HCT116 (cell line): ENCODE measurements around the gene GRM8. TPM values are rescaled to one million over a fixed set of nuclear protein-coding genes. Genes with fewer than 3 reads are reported as not detected.

Source experiments
- ATAC-seq: fragments of 200-7000 bp; cut with Tn5 transposase; 2 replicates; pipeline ENCODE4 v1.9.1; 2020; ENCODE audit warnings: mild to moderate bottlenecking, moderate library complexity
- BruUV-seq: library from RNA; stranded (reverse); fragments of 400-500 nt; replicated peaks from 2 replicates; lab custom pipeline; 2021; lab: Mats Ljungman, UMichigan
- CTCF ChIA-PET: fragments of 300-600 bp; sonication (Branson Sonifier 250); formaldehyde crosslinking; loops from one replicate; lab custom pipeline; 2021; ENCODE audit warnings: antibody characterized with exemption; lab: Charles Lee
- POLR2A ChIA-PET: fragments of 300-600, 350-600 bp; sonication (Branson Sonifier 250); formaldehyde crosslinking; loops from one replicate; lab custom pipeline; 2021; ENCODE audit warnings: antibody characterized with exemption; lab: Charles Lee
- RAD21 ChIA-PET, 2 experiments: fragments of 300-600 bp; sonication (Branson Sonifier 250); formaldehyde crosslinking; loops; one replicate each; lab custom pipeline; 2023; ENCODE audit warnings: low total read pairs in 2 of 2; ENCODE audit not compliant: uncharacterized antibody in 2 of 2, unreplicated experiment in 2 of 2, low non-redundant PET in 1 of 2; lab: Charles Lee
- DNase-seq: peaks from one replicate; pipeline ENCODE4 v3.0.0-alpha.2; 2010; ENCODE audit warnings: low read depth, low spot score
- H2AFZ ChIP-seq: fragments of 200-600 bp; shearing (Covaris generic), sonication (generic); 2 replicates; pipeline ENCODE4 v1.6.1; 2017; ENCODE audit warnings: low read depth, mixed run types, mixed read lengths, antibody characterized with exemption, low read length; ENCODE audit not compliant: poor library complexity, severe bottlenecking
- H3K27ac ChIP-seq: 2 replicates; pipeline ENCODE4 v1.5.1; 2012; ENCODE audit warnings: low read depth, low read length
- H3K27me3 ChIP-seq: fragments of 200-600 bp; sonication (generic); 2 replicates; pipeline ENCODE4 v1.6.1; 2016; ENCODE audit warnings: mixed run types, low read length, mixed read lengths; ENCODE audit not compliant: insufficient read depth
- H3K36me3 ChIP-seq, 2 experiments: fragments of 200-500 bp in 1 of 2; fragments of 200-600 bp in 1 of 2; sonication (Bioruptor generic) in 1 of 2; sonication (generic) in 1 of 2; 2 replicates each; pipeline versions ENCODE4 v1.5.1 to v1.6.1; 2014 to 2016; ENCODE audit warnings: low read length in 2 of 2, inconsistent platforms in 1 of 2, mixed read lengths in 1 of 2, mixed run types in 1 of 2; ENCODE audit not compliant: insufficient read depth in 2 of 2, control insufficient read depth in 1 of 2
- H3K4me1 ChIP-seq, 2 experiments: fragments of 200-600 bp in 1 of 2; sonication (generic) in 1 of 2; 2 replicates each; pipeline versions ENCODE4 v1.5.1 to v1.6.1; 2012 to 2017; ENCODE audit warnings: low read length in 2 of 2, inconsistent platforms in 1 of 2, mild to moderate bottlenecking in 1 of 2, mixed read lengths in 1 of 2, mixed run types in 1 of 2, moderate library complexity in 1 of 2; ENCODE audit not compliant: insufficient read depth in 2 of 2, control insufficient read depth in 1 of 2
- H3K4me2 ChIP-seq: fragments of 200-600 bp; sonication (generic); 2 replicates; pipeline ENCODE4 v1.6.1; 2017; ENCODE audit warnings: mixed run types, low read length, mixed read lengths
- H3K4me3 ChIP-seq, 2 experiments: fragments of 200-600 bp in 1 of 2; sonication (generic) in 1 of 2; replicated peaks in 1 of 2; 2 replicates each; pipeline ENCODE4 v1.5.1; 2011 to 2016; ENCODE audit warnings: low read length in 2 of 2, control low read depth in 1 of 2, low read depth in 1 of 2, mild to moderate bottlenecking in 1 of 2, mixed read lengths in 1 of 2, mixed run types in 1 of 2
- H3K79me2 ChIP-seq: fragments of 200-600 bp; sonication (generic); 2 replicates; pipeline ENCODE4 v1.6.1; 2017; ENCODE audit warnings: mild to moderate bottlenecking, mixed run types, low read length, moderate library complexity, mixed read lengths; ENCODE audit not compliant: insufficient read depth
- H3K9ac ChIP-seq: fragments of 200-600 bp; sonication (generic); 2 replicates; pipeline ENCODE4 v1.6.1; 2016; ENCODE audit warnings: low read length, mixed read lengths
- H3K9me2 ChIP-seq: fragments of 200-600 bp; sonication (generic), shearing (Covaris generic); 2 replicates; pipeline ENCODE4 v1.6.1; 2017; ENCODE audit warnings: mixed run types, mild to moderate bottlenecking, moderate library complexity; ENCODE audit not compliant: insufficient read depth
- H3K9me3 ChIP-seq, 2 experiments: fragments of 200-500 bp in 1 of 2; fragments of 200-600 bp in 1 of 2; sonication (Bioruptor generic) in 1 of 2; sonication (generic) in 1 of 2; 2 replicates each; pipeline ENCODE4 v1.6.1; 2014 to 2017; ENCODE audit warnings: low read length in 2 of 2, mixed read lengths in 2 of 2, inconsistent platforms in 1 of 2, low read depth in 1 of 2, mild to moderate bottlenecking in 1 of 2, mixed run types in 1 of 2, moderate library complexity in 1 of 2; ENCODE audit not compliant: control insufficient read depth in 1 of 2, insufficient read depth in 1 of 2
- H4K20me1 ChIP-seq: fragments of 200-600 bp; sonication (generic), shearing (Covaris generic); 2 replicates; pipeline ENCODE4 v1.6.1; 2017; ENCODE audit warnings: mixed run types, mild to moderate bottlenecking, moderate library complexity; ENCODE audit not compliant: insufficient read depth
- CBX3 ChIP-seq: IDR thresholded peaks from 2 replicates; pipeline ENCODE4 v1.6.1; 2012; ENCODE audit warnings: low read depth
- CEBPB ChIP-seq: IDR thresholded peaks from 2 replicates; pipeline ENCODE4 v1.6.1; 2012; ENCODE audit warnings: low read depth
- ELF1 ChIP-seq: IDR thresholded peaks from 2 replicates; pipeline ENCODE4 v1.6.1; 2012; ENCODE audit warnings: low read depth, borderline replicate concordance
- EZH2 ChIP-seq: fragments of 200-600 bp; sonication (generic); IDR thresholded peaks from 2 replicates; pipeline ENCODE4 v1.6.1; 2017; ENCODE audit warnings: antibody characterized with exemption, mixed run types
- EZH2phosphoT487 ChIP-seq: fragments of 200-600 bp; IDR thresholded peaks from 2 replicates; pipeline ENCODE4 v1.6.1; 2018; ENCODE audit warnings: antibody characterized with exemption, borderline replicate concordance
- POLR2AphosphoS5 ChIP-seq: IDR thresholded peaks from 2 replicates; pipeline ENCODE4 v1.6.1; 2011; ENCODE audit warnings: mild to moderate bottlenecking, low read depth, low read length, moderate library complexity
- RAD21 ChIP-seq: IDR thresholded peaks from 2 replicates; pipeline ENCODE4 v1.6.1; 2012; ENCODE audit warnings: low read depth, mild to moderate bottlenecking
- SIN3A ChIP-seq: IDR thresholded peaks from 2 replicates; pipeline ENCODE4 v1.6.1; 2012; ENCODE audit warnings: low read depth
- SP1 ChIP-seq: IDR thresholded peaks from 2 replicates; pipeline ENCODE4 v1.6.1; 2012; ENCODE audit warnings: low read depth
- TCF7L2 ChIP-seq: IDR thresholded peaks from 2 replicates; pipeline ENCODE4 v1.7.0; 2011; ENCODE audit warnings: borderline replicate concordance, inconsistent platforms; ENCODE audit not compliant: insufficient read depth, insufficient read length; ENCODE audit errors: extremely low read depth
- ZNF274 ChIP-seq: fragments of 200-500 bp; sonication (Bioruptor generic); IDR thresholded peaks from 2 replicates; pipeline ENCODE4 v1.6.1; 2014; ENCODE audit warnings: mild to moderate bottlenecking, low read depth, low read length, inconsistent platforms
- intact Hi-C: fragments of 100-400 bp; cut with micrococcal nuclease; formaldehyde crosslinking; loops from 2 replicates; pipeline ENCODE4 v1.10.0; 2022
- total RNA-seq: library from RNA; stranded (reverse); gene quantifications from one replicate; pipeline ENCODE4 v1.2.1, GENCODE V29; 2021; ENCODE audit not compliant: unreplicated experiment
- TF ChIP-seq, protein P1 (sequence below): IDR thresholded peaks from 2 replicates; pipeline ENCODE4 v1.6.1; 2012; ENCODE audit warnings: low read depth
- TF ChIP-seq, protein P2 (sequence below): IDR thresholded peaks from 2 replicates; pipeline ENCODE4 v1.6.1; 2012
- TF ChIP-seq, protein P3 (sequence below): IDR thresholded peaks from 2 replicates; pipeline ENCODE4 v1.6.1; 2012
- TF ChIP-seq, protein P4 (sequence below), 3 experiments: fragments of 200-600 bp in 1 of 3; sonication (generic) in 1 of 3; IDR thresholded peaks in 2 of 3; conservative IDR thresholded peaks in 1 of 3; 2 replicates each; pipeline ENCODE4 v1.5.1; 2012 to 2017; ENCODE audit warnings: low read depth in 2 of 3, low read length in 2 of 3, antibody characterized with exemption in 1 of 3, borderline replicate concordance in 1 of 3, control low read depth in 1 of 3, mild to moderate bottlenecking in 1 of 3, mixed read lengths in 1 of 3, mixed run types in 1 of 3, moderate library complexity in 1 of 3; ENCODE audit not compliant: insufficient read depth in 1 of 3

Gene GRM8
- total RNA-seq, 1 experiment from 2014 or later = 0.05 TPM

DNA sequence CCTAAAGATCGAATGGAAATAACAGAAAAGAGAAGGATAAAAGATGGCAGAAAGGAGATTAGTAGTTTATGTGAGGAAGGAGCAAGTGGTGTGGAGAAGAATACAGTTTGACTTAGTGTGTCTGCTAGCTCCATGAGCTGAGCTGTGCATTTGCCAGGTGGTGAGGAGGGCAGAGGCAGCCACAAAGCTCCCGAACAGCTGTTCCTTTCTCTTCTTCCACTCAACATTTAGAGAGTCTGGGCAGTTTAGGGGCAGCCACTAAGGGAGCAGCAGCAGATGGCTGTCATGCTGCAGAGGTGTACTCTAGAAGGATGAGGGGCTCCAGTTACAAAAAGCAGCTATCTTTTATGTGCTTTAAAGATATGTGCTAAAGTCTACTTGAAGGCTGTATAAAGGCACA lies 674.4 kb downstream of the GRM8 start:
- RAD21 ChIA-PET = no interaction called here
- no TSS peak for BruUV-seq
- no peak for TF ChIP-seq ZNF274
- TF ChIP-seq, protein P1, sequence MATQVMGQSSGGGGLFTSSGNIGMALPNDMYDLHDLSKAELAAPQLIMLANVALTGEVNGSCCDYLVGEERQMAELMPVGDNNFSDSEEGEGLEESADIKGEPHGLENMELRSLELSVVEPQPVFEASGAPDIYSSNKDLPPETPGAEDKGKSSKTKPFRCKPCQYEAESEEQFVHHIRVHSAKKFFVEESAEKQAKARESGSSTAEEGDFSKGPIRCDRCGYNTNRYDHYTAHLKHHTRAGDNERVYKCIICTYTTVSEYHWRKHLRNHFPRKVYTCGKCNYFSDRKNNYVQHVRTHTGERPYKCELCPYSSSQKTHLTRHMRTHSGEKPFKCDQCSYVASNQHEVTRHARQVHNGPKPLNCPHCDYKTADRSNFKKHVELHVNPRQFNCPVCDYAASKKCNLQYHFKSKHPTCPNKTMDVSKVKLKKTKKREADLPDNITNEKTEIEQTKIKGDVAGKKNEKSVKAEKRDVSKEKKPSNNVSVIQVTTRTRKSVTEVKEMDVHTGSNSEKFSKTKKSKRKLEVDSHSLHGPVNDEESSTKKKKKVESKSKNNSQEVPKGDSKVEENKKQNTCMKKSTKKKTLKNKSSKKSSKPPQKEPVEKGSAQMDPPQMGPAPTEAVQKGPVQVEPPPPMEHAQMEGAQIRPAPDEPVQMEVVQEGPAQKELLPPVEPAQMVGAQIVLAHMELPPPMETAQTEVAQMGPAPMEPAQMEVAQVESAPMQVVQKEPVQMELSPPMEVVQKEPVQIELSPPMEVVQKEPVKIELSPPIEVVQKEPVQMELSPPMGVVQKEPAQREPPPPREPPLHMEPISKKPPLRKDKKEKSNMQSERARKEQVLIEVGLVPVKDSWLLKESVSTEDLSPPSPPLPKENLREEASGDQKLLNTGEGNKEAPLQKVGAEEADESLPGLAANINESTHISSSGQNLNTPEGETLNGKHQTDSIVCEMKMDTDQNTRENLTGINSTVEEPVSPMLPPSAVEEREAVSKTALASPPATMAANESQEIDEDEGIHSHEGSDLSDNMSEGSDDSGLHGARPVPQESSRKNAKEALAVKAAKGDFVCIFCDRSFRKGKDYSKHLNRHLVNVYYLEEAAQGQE = no peak
- TF ChIP-seq EZH2 = no peak
- no peak for TF ChIP-seq CBX3
- TF ChIP-seq CEBPB = no peak
- TF ChIP-seq, protein P2, sequence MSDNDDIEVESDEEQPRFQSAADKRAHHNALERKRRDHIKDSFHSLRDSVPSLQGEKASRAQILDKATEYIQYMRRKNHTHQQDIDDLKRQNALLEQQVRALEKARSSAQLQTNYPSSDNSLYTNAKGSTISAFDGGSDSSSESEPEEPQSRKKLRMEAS = no peak
- no peak for TF ChIP-seq POLR2AphosphoS5
- TF ChIP-seq, protein P3, sequence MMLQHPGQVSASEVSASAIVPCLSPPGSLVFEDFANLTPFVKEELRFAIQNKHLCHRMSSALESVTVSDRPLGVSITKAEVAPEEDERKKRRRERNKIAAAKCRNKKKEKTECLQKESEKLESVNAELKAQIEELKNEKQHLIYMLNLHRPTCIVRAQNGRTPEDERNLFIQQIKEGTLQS = no peak
- TF ChIP-seq SP1 = no peak
- TF ChIP-seq SIN3A = no peak
- no peak for TF ChIP-seq EZH2phosphoT487
- TF ChIP-seq RAD21 = no peak
- no peak for TF ChIP-seq TCF7L2
- TF ChIP-seq, protein P4, sequence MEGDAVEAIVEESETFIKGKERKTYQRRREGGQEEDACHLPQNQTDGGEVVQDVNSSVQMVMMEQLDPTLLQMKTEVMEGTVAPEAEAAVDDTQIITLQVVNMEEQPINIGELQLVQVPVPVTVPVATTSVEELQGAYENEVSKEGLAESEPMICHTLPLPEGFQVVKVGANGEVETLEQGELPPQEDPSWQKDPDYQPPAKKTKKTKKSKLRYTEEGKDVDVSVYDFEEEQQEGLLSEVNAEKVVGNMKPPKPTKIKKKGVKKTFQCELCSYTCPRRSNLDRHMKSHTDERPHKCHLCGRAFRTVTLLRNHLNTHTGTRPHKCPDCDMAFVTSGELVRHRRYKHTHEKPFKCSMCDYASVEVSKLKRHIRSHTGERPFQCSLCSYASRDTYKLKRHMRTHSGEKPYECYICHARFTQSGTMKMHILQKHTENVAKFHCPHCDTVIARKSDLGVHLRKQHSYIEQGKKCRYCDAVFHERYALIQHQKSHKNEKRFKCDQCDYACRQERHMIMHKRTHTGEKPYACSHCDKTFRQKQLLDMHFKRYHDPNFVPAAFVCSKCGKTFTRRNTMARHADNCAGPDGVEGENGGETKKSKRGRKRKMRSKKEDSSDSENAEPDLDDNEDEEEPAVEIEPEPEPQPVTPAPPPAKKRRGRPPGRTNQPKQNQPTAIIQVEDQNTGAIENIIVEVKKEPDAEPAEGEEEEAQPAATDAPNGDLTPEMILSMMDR (IDR thresholded peaks at IDR 0.05 in 2 of 3, conservative IDR thresholded peaks at IDR 0.05 in 1 of 3; ENCODE audit: borderline replicate concordance in 1 of 3, insufficient read depth in 1 of 3, low read depth in 2 of 3, low read length in 2 of 3) = no peak
- TF ChIP-seq ELF1 = no peak
- TF ChIP-seq, all 23 proteins: peak for 0
- Histone ChIP-seq H3K9me3 (no peaks in the 10 kb centered on the region), H3K79me2 (no peaks in the 10 kb centered on the region), H3K9ac (no peak overlapping the region), H3K9me2 (no peaks in the 10 kb centered on the region), H3K27ac (no peak overlapping the region), H4K20me1 (no peaks in the 10 kb centered on the region), H3K4me1 (peaks cover 0 to 12% of the 10 kb centered on the region in 2 experiments; a peak in 2 of 4 replicates), H3K4me3 (no peak overlapping the region), H2AFZ (no peak overlapping the region), H3K4me2 (no peak overlapping the region), H3K27me3 (no peaks in the 10 kb centered on the region), H3K36me3 (no peaks in the 10 kb centered on the region)
- ChIA-PET POLR2A (no interaction called here), CTCF (no interaction called here)
- no peak for ATAC-seq
- intact Hi-C loops = no loop called here
- DNase-seq = no peak
